H1 (cell line): Measurements from ENCODE around the gene SYT17. TPM values are rescaled to one million over a fixed set of nuclear protein-coding genes. Genes with fewer than 3 reads are reported as not detected.

Source experiments
- CTCF ChIA-PET: fragments of 300-600 bp; sonication (Branson Sonifier 250); formaldehyde crosslinking; loops from one replicate; lab custom pipeline; 2021; ENCODE audit not compliant: partially characterized antibody; lab: Charles Lee
- POLR2A ChIA-PET: fragments of 300-600 bp; sonication (Branson Sonifier 250); formaldehyde crosslinking; loops from one replicate; lab custom pipeline; 2021; ENCODE audit warnings: inconsistent platforms; ENCODE audit not compliant: partially characterized antibody; lab: Charles Lee
- DNase-seq, 2 experiments: peaks; one replicate each; pipeline versions ENCODE4 v3.0.0 to v3.0.0-alpha.2; 2010 to 2022; ENCODE audit warnings: low spot score in 2 of 2, low read depth in 1 of 2, mixed read lengths in 1 of 2
- FAIRE-seq: peaks from 2 replicates; lab custom pipeline; 2011; peaks lifted over from hg19 to GRCh38; lab: Jason Lieb, UNC
- H2AFZ ChIP-seq: 2 replicates; pipeline ENCODE4 v1.8.1; 2012; ENCODE audit warnings: low read length, inconsistent platforms
- H2AK5ac ChIP-seq: 2 replicates; pipeline ENCODE4 v1.6.1; 2013; ENCODE audit warnings: low read depth, low read length
- H2BK120ac ChIP-seq: replicated peaks from 2 replicates; pipeline ENCODE3; 2013; ENCODE audit warnings: low read depth, low read length, inconsistent platforms
- H2BK12ac ChIP-seq: 2 replicates; pipeline ENCODE4 v1.6.1; 2013; ENCODE audit warnings: low read depth, low read length
- H2BK15ac ChIP-seq: 2 replicates; pipeline ENCODE4 v1.6.1; 2013; ENCODE audit warnings: low read length
- H2BK20ac ChIP-seq: 2 replicates; pipeline ENCODE4 v1.6.1; 2013; ENCODE audit warnings: low read length
- H2BK5ac ChIP-seq: 2 replicates; pipeline ENCODE4 v1.6.1; 2013; ENCODE audit warnings: low read depth, low read length
- H3K14ac ChIP-seq: 2 replicates; pipeline ENCODE4 v1.6.1; 2013; ENCODE audit warnings: inconsistent platforms; ENCODE audit not compliant: insufficient read length
- H3K18ac ChIP-seq: 2 replicates; pipeline ENCODE4 v1.6.1; 2013; ENCODE audit warnings: low read length; ENCODE audit errors: extremely low read depth
- H3K23ac ChIP-seq: 2 replicates; pipeline ENCODE4 v1.6.1; 2013; ENCODE audit warnings: inconsistent platforms; ENCODE audit not compliant: insufficient read length
- H3K23me2 ChIP-seq: 2 replicates; pipeline ENCODE4 v1.6.1; 2013; ENCODE audit warnings: low read depth, low read length
- H3K27ac ChIP-seq: 2 replicates; pipeline ENCODE4 v1.6.1; 2011; ENCODE audit warnings: low read depth, low read length, inconsistent platforms
- H3K27me3 ChIP-seq, 4 experiments: replicated peaks in 1 of 4; 1 replicate in 1 of 4; 2 replicates in 3 of 4; pipeline versions ENCODE4 v1.6.1 to v1.8.1; 2011 to 2013; ENCODE audit warnings: low read length in 3 of 4, mild to moderate bottlenecking in 3 of 4, inconsistent platforms in 2 of 4, mixed read lengths in 2 of 4, moderate library complexity in 1 of 4; ENCODE audit not compliant: control insufficient read depth in 3 of 4, insufficient read depth in 3 of 4; ENCODE audit errors: extremely low read depth in 1 of 4
- H3K36me3 ChIP-seq, 4 experiments: 2 replicates each; pipeline versions ENCODE4 v1.6.1 to v1.8.1; 2011 to 2013; ENCODE audit warnings: mild to moderate bottlenecking in 4 of 4, low read length in 3 of 4, moderate library complexity in 2 of 4, control low read depth in 1 of 4, inconsistent platforms in 1 of 4; ENCODE audit not compliant: insufficient read depth in 4 of 4, control insufficient read depth in 2 of 4
- H3K4ac ChIP-seq: replicated peaks from 2 replicates; pipeline ENCODE3; 2013; ENCODE audit warnings: low read length, low read depth, mixed read lengths, inconsistent platforms; ENCODE audit not compliant: insufficient read length
- H3K4me1 ChIP-seq, 4 experiments: replicated peaks in 1 of 4; 1 replicate in 1 of 4; 2 replicates in 3 of 4; pipeline versions ENCODE4 v1.6.1 to v1.8.1; 2011 to 2013; ENCODE audit warnings: low read length in 3 of 4, inconsistent platforms in 2 of 4, mixed read lengths in 1 of 4; ENCODE audit not compliant: insufficient read depth in 4 of 4, control insufficient read depth in 3 of 4
- H3K4me2 ChIP-seq, 2 experiments: 2 replicates each; pipeline versions ENCODE4 v1.6.1 to v1.8.1; 2011 to 2013; ENCODE audit warnings: low read depth in 2 of 2, low read length in 2 of 2, control low read depth in 1 of 2, inconsistent platforms in 1 of 2, mild to moderate bottlenecking in 1 of 2; ENCODE audit not compliant: insufficient read depth in 1 of 2
- H3K4me3 ChIP-seq, 4 experiments: fragments of 200-600, 300-600 bp in 1 of 4; sonication (generic), shearing (Covaris generic), sonication (Bioruptor Twin) in 1 of 4; 2 replicates each; pipeline versions ENCODE4 v1.5.1 to v1.8.1; 2011 to 2016; ENCODE audit warnings: low read length in 4 of 4, low read depth in 3 of 4, control low read depth in 2 of 4, inconsistent platforms in 2 of 4, mild to moderate bottlenecking in 2 of 4, mixed read lengths in 1 of 4, moderate library complexity in 1 of 4; ENCODE audit not compliant: insufficient read depth in 2 of 4; ENCODE audit errors: extremely low read depth in 1 of 4
- H3K56ac ChIP-seq: replicated peaks from 2 replicates; pipeline ENCODE3; 2013; ENCODE audit warnings: low read depth, mild to moderate bottlenecking, mixed read lengths, low read length, inconsistent platforms; ENCODE audit not compliant: insufficient read length
- H3K79me1 ChIP-seq: 2 replicates; pipeline ENCODE4 v1.6.1; 2013; ENCODE audit warnings: low read depth, low read length, control low read depth
- H3K79me2 ChIP-seq, 2 experiments: 2 replicates each; pipeline versions ENCODE4 v1.6.1 to v1.8.1; 2012 to 2013; ENCODE audit warnings: low read length in 2 of 2, mild to moderate bottlenecking in 2 of 2, inconsistent platforms in 1 of 2; ENCODE audit not compliant: insufficient read depth in 2 of 2, control insufficient read depth in 1 of 2
- H3K9ac ChIP-seq, 4 experiments: replicated peaks in 1 of 4; 1 replicate in 1 of 4; 2 replicates in 3 of 4; pipeline versions ENCODE4 v1.6.1 to v1.8.1; 2011 to 2013; ENCODE audit warnings: low read depth in 3 of 4, low read length in 3 of 4, control low read depth in 2 of 4, mild to moderate bottlenecking in 2 of 4, moderate library complexity in 2 of 4, inconsistent platforms in 1 of 4; ENCODE audit errors: extremely low read depth in 1 of 4
- H3K9me3 ChIP-seq, 2 experiments: 2 replicates each; pipeline versions ENCODE4 v1.6.1 to v1.8.1; 2012 to 2013; ENCODE audit warnings: mild to moderate bottlenecking in 2 of 2, moderate library complexity in 2 of 2, control low read depth in 1 of 2, inconsistent platforms in 1 of 2, low read depth in 1 of 2, low read length in 1 of 2, mixed read lengths in 1 of 2; ENCODE audit not compliant: insufficient read depth in 2 of 2
- H4K20me1 ChIP-seq, 2 experiments: replicated peaks in 1 of 2; 2 replicates each; pipeline versions ENCODE3 to v1.8.1; 2011 to 2013; ENCODE audit warnings: inconsistent platforms in 2 of 2, low read length in 2 of 2, mild to moderate bottlenecking in 1 of 2; ENCODE audit not compliant: insufficient read depth in 2 of 2, control insufficient read depth in 1 of 2
- H4K5ac ChIP-seq: 2 replicates; pipeline ENCODE4 v1.6.1; 2013; ENCODE audit warnings: low read length, low read depth, mixed read lengths, inconsistent platforms; ENCODE audit not compliant: insufficient read length
- H4K8ac ChIP-seq: 2 replicates; pipeline ENCODE4 v1.8.0; 2013; ENCODE audit warnings: mild to moderate bottlenecking, moderate library complexity, low read length, inconsistent platforms; ENCODE audit not compliant: insufficient read depth; ENCODE audit errors: extremely low read depth
- H4K91ac ChIP-seq: replicated peaks from 2 replicates; pipeline ENCODE3; 2013; ENCODE audit warnings: low read length, mixed read lengths, inconsistent platforms; ENCODE audit not compliant: insufficient read length
- BCL11A ChIP-seq, 2 experiments: IDR thresholded peaks; one replicate each; pipeline ENCODE4 v1.6.1; 2011; ENCODE audit warnings: low read depth in 2 of 2, low read length in 2 of 2, mild to moderate bottlenecking in 2 of 2
- CBX8 ChIP-seq: fragments of 300-800, 300-1000 bp; sonication (generic); IDR thresholded peaks from 2 replicates; pipeline ENCODE4 v1.7.1; 2016; ENCODE audit warnings: low read depth, low read length, borderline replicate concordance
- CEBPB ChIP-seq: IDR thresholded peaks from 2 replicates; pipeline ENCODE4 v1.6.1; 2012; ENCODE audit warnings: low read depth, low read length
- CTBP2 ChIP-seq: IDR thresholded peaks from 2 replicates; pipeline ENCODE4 v1.7.0; 2011; ENCODE audit warnings: borderline replicate concordance, mild to moderate bottlenecking, moderate library complexity, mixed read lengths, low read length; ENCODE audit not compliant: insufficient read depth, insufficient read length
- KDM1A ChIP-seq: fragments of 200-600, 300-600 bp; sonication (generic); IDR thresholded peaks from 2 replicates; pipeline ENCODE4 v1.7.1; 2016; ENCODE audit warnings: mild to moderate bottlenecking, low read length, borderline replicate concordance
- KDM4A ChIP-seq: IDR thresholded peaks from one replicate; pipeline ENCODE4 v1.7.1; 2012; ENCODE audit warnings: low read depth, mild to moderate bottlenecking, moderate library complexity, low read length, inconsistent platforms; ENCODE audit not compliant: severe bottlenecking
- NANOG ChIP-seq: IDR thresholded peaks from 2 replicates; pipeline ENCODE4 v1.6.1; 2011; ENCODE audit warnings: low read length, low read depth, mild to moderate bottlenecking, inconsistent platforms; ENCODE audit not compliant: insufficient read depth, poor library complexity, severe bottlenecking
- SAP30 ChIP-seq: fragments of 300-600 bp; sonication (generic); IDR thresholded peaks from 2 replicates; pipeline ENCODE4 v1.7.1; 2012; ENCODE audit warnings: low read length, moderate library complexity, mild to moderate bottlenecking, inconsistent platforms; ENCODE audit not compliant: insufficient read depth, insufficient replicate concordance
- SIX5 ChIP-seq: IDR thresholded peaks from 2 replicates; pipeline ENCODE4 v1.6.1; 2011; ENCODE audit warnings: mild to moderate bottlenecking, low read depth, low read length
- WGBS, 2 experiments: shearing (Covaris generic) in 1 of 2; methylation state at CpG; one replicate each; pipeline versions ENCODE4 v1.1.6 to v1.1.7; 2013 to 2015; ENCODE audit warnings: low lambda C conversion rate in 2 of 2, mixed read lengths in 2 of 2, inconsistent platforms in 1 of 2, low coverage in 1 of 2, missing lambda C conversion rate in 1 of 2; ENCODE audit not compliant: insufficient replicate concordance in 2 of 2, insufficient coverage in 1 of 2, insufficient read length in 1 of 2; ENCODE audit errors: extremely low coverage in 1 of 2, missing lambda C conversion rate in 1 of 2; 5-methylcytosine and 5-hydroxymethylcytosine counted together
- polyA plus RNA-seq, 7 experiments: library from polyadenylated mRNA; depleted of rRNA in 3 of 7; stranded (reverse) in 5 of 7; unstranded in 2 of 7; fragments of >200 nt in 5 of 7; fragments of 200-250 nt in 2 of 7; gene quantifications; 1 replicate in 5 of 7; 2 replicates in 1 of 7; 4 replicates in 1 of 7; pipeline versions ENCODE4 v1.2.1 to v1.2.3, GENCODE V29; 2011 to 2013; ENCODE audit warnings: missing spikeins in 2 of 7, mixed read lengths in 2 of 7
- total RNA-seq: library from RNA; stranded (reverse); fragmentation: NEBNext Ultra II Directional; extraction: Animal tissue kit (Norgen Biotek cat#: 25700); gene quantifications from 2 replicates; pipeline ENCODE4 v1.2.1, GENCODE V29; 2021

Gene SYT17
- total and polyA plus RNA-seq, 2 of the 8 experiments (the other 6 are each of a cell fraction or from before 2014, with no cell fraction given) = 5.8 to 18.1 TPM

DNA sequence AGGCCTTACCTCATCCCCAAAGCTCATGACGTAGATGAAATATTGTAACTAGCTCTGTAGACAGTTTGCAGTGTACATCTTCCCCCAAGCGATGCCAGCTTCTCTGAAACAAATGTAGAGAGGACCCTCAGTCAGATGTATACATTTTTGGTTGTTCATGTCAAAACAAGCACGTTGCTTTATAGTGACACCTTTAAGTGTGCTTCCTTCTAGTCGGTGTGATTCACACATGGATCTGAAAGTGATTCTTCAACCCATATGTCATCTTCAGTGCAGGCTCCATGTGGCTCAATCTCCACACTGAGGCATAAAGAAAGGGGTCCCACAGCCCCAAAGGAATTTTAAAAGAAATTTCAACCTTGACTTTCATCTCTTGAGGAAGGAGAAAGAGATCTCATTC, 86.6 kb downstream of the SYT17 start:
- no peak overlapping the region for H4K91ac ChIP-seq
- no peak overlapping the region for H2BK15ac ChIP-seq
- H4K5ac ChIP-seq = no peak overlapping the region
- H3K9me3 ChIP-seq = no peaks in the 10 kb centered on the region
- FAIRE-seq (no peak), DNase-seq (no peak)
- no peak overlapping the region for H4K8ac ChIP-seq
- H3K36me3 ChIP-seq = no peaks in the 10 kb centered on the region
- POLR2A ChIA-PET = no interaction called here
- H3K56ac ChIP-seq = no peak overlapping the region
- H2AK5ac ChIP-seq = no peak overlapping the region
- H3K23me2 ChIP-seq = no peaks in the 10 kb centered on the region; the same call in 1 of the 2 replicates
- TF ChIP-seq CBX8 = no peak
- no peak for TF ChIP-seq KDM4A
- no peak for TF ChIP-seq KDM1A
- TF ChIP-seq NANOG = no peak
- TF ChIP-seq BCL11A (IDR thresholded peaks at IDR 0.05; ENCODE audit: low read depth in 2 of 2, low read length in 2 of 2) = no peak
- no peak for TF ChIP-seq CEBPB
- TF ChIP-seq CTBP2 = no peak
- no peak for TF ChIP-seq SAP30
- TF ChIP-seq SIX5 = no peak
- TF ChIP-seq, all 59 proteins: peak for 0
- H3K14ac ChIP-seq = no peak overlapping the region
- no peak overlapping the region for H3K4me2 ChIP-seq
- no peak overlapping the region for H2BK20ac ChIP-seq
- H3K23ac ChIP-seq = no peak overlapping the region
- CTCF ChIA-PET = interaction anchor here (0.5 to 1.5 kb wide), 5 partner anchors 11 to 170 kb away, joined by 3 to 5 read pairs (median 3); no protein-coding TSS in a partner anchor
- H3K4me3 ChIP-seq = no peak overlapping the region
- H3K79me1 ChIP-seq = no peaks in the 10 kb centered on the region
- peaks cover 0 to 9% (median 1%) of the 10 kb centered on the region in 4 experiments; a peak in 3 of 7 replicates for H3K4me1 ChIP-seq
- no peak overlapping the region for H3K9ac ChIP-seq
- no peaks in the 10 kb centered on the region for H3K27me3 ChIP-seq
- H3K18ac ChIP-seq = no peak overlapping the region
- no peak overlapping the region for H2BK12ac ChIP-seq
- no peak overlapping the region for H2BK5ac ChIP-seq
- H4K20me1 ChIP-seq = no peaks in the 10 kb centered on the region
- no peaks in the 10 kb centered on the region for H3K79me2 ChIP-seq
- H3K4ac ChIP-seq = no peak overlapping the region
- H2AFZ ChIP-seq = no peak overlapping the region
- 82% methylated on average over 4 of the region's 4 CpGs; no CpG with 5 or more reads in 1 of the 2 experiments for WGBS, 2 experiments
- no peak overlapping the region for H3K27ac ChIP-seq
- H2BK120ac ChIP-seq = no peak overlapping the region
